Endodermal cell (in vitro differentiated cells): ENCODE results near the gene TMEM185B. TPM values are rescaled to one million over a fixed set of nuclear protein-coding genes. Genes with fewer than 3 reads are reported as not detected.

Experiments
- DNase-seq: peaks from one replicate; pipeline ENCODE4 v3.0.0-alpha.2; 2017
- H3K27ac ChIP-seq: 2 replicates; pipeline ENCODE4 v1.5.1; 2013; ENCODE audit warnings: mild to moderate bottlenecking, low read depth, low read length, moderate library complexity
- H3K27me3 ChIP-seq: 2 replicates; pipeline ENCODE4 v1.6.1; 2013; ENCODE audit warnings: mild to moderate bottlenecking, low read length, moderate library complexity; ENCODE audit not compliant: insufficient read depth, control insufficient read depth, poor library complexity, severe bottlenecking
- H3K36me3 ChIP-seq: 2 replicates; pipeline ENCODE4 v1.7.0; 2013; ENCODE audit warnings: mild to moderate bottlenecking, low read length, moderate library complexity; ENCODE audit not compliant: control insufficient read depth, insufficient read depth
- H3K4me1 ChIP-seq: one replicate; pipeline ENCODE4 v1.7.0; 2013; ENCODE audit warnings: low read length; ENCODE audit not compliant: control insufficient read depth, insufficient read depth
- H3K4me3 ChIP-seq: 2 replicates; pipeline ENCODE4 v1.5.1; 2013; ENCODE audit warnings: mild to moderate bottlenecking, low read length, moderate library complexity
- H3K9ac ChIP-seq: 2 replicates; pipeline ENCODE4 v1.6.1; 2013; ENCODE audit warnings: mild to moderate bottlenecking, low read length, moderate library complexity; ENCODE audit not compliant: poor library complexity, severe bottlenecking; ENCODE audit errors: extremely low read depth
- H3K9me3 ChIP-seq: 2 replicates; pipeline ENCODE4 v1.6.1; 2013; ENCODE audit warnings: mild to moderate bottlenecking, low read length, moderate library complexity; ENCODE audit not compliant: control insufficient read depth
- H3K27ac Mint-ChIP-seq: 2 replicates; pipeline ENCODE4 v1.8.0; 2020; ENCODE audit warnings: mixed read lengths
- H3K27me3 Mint-ChIP-seq: 2 replicates; pipeline ENCODE4 v1.8.0; 2021; ENCODE audit warnings: mild to moderate bottlenecking, mixed read lengths; ENCODE audit not compliant: insufficient read depth
- H3K36me3 Mint-ChIP-seq: 2 replicates; pipeline ENCODE4 v1.8.0; 2020; ENCODE audit warnings: low read depth, mixed read lengths
- H3K4me1 Mint-ChIP-seq: 2 replicates; pipeline ENCODE4 v1.8.0; 2020; ENCODE audit warnings: mixed read lengths
- H3K4me3 Mint-ChIP-seq: 2 replicates; pipeline ENCODE4 v1.8.0; 2020; ENCODE audit warnings: mild to moderate bottlenecking, moderate library complexity, mixed read lengths
- H3K9me3 Mint-ChIP-seq: 2 replicates; pipeline ENCODE4 v1.8.0; 2020; ENCODE audit warnings: mild to moderate bottlenecking, mixed read lengths
- WGBS, 2 experiments: methylation state at CpG; one replicate each; pipeline versions ENCODE4 v1.1.5 to v1.1.7; 2013; ENCODE audit warnings: missing lambda C conversion rate in 2 of 2, mixed read lengths in 1 of 2; ENCODE audit not compliant: insufficient coverage in 1 of 2, insufficient read length in 1 of 2; 5-methylcytosine and 5-hydroxymethylcytosine counted together
- total RNA-seq, 2 donors: library from RNA; stranded (reverse); fragmentation: NEBNext Ultra II Directional in 1 of 2; extraction: Animal tissue kit (Norgen Biotek cat#: 25700) in 1 of 2; gene quantifications; 2 replicates in 1 of 2; 3 replicates in 1 of 2; pipeline ENCODE4 v1.2.1, GENCODE V29; 2021
- TF ChIP-seq, protein P1 (sequence below): fragments of 200-600 bp; sonication (generic); conservative IDR thresholded peaks from 2 replicates; pipeline ENCODE4 v1.5.0; 2021; ENCODE audit warnings: antibody characterized with exemption, mild to moderate bottlenecking

The TMEM185B gene
- total RNA-seq, 2 donors from 2014 or later, result 19.5 to 22.9 TPM

DNA sequence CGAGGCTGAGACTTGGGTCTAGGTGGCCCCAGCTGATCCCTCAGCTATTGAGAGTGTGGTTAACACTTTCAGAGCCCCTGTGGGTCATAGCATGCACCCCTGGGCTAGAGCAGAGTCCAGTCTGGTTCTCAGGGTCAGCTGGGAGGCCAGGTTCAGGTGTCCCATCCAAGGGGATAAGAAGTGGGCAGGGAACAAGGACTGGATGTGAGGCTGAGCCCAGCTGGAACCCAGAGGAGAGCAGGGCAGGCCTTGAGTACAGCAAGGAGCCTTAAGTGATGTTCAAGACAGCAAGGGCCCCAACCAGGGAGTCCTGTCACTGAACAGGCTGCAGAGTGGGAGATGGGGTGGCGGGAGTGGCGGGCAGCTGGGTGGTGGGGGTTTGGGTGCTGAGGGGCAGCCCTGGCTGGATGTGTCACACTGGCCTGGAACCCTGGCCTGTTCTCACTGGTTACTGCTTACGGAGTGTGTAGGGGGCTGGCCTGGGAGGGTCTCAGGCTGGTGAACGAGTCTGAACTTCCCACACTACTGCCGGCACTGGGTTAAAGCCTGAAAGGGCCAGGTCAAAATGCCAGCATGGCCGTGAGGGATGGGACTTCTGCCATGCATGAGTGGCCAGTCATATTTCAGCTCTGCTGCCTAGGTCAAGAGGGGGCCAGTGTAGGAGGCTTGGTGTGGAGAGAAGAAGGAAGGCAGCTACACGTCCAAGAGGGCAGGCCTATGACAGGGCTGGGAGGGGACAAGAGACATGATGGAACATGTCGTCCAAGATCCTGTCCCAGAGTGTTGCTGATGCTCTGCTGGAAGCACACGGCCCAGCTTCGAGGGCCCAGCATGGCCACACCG is 13.6 kb downstream of the TMEM185B start:
- Histone ChIP-seq H3K4me1 (no peaks in the 10 kb centered on the region), H3K27ac (no peak overlapping the region), H3K27me3 (no peaks in the 10 kb centered on the region), H3K9ac (no peak overlapping the region), H3K4me3 (no peak overlapping the region), H3K9me3 (no peaks in the 10 kb centered on the region), H3K36me3 (no peaks in the 10 kb centered on the region)
- Mint-ChIP-seq H3K4me1 (peaks cover 3% of the 10 kb centered on the region), H3K27me3 (no peaks in the 10 kb centered on the region), H3K9me3 (no peaks in the 10 kb centered on the region), H3K36me3 (no peaks in the 10 kb centered on the region), H3K4me3 (no peak overlapping the region), H3K27ac (no peak overlapping the region)
- DNase-seq, result no peak
- TF ChIP-seq, protein P1, sequence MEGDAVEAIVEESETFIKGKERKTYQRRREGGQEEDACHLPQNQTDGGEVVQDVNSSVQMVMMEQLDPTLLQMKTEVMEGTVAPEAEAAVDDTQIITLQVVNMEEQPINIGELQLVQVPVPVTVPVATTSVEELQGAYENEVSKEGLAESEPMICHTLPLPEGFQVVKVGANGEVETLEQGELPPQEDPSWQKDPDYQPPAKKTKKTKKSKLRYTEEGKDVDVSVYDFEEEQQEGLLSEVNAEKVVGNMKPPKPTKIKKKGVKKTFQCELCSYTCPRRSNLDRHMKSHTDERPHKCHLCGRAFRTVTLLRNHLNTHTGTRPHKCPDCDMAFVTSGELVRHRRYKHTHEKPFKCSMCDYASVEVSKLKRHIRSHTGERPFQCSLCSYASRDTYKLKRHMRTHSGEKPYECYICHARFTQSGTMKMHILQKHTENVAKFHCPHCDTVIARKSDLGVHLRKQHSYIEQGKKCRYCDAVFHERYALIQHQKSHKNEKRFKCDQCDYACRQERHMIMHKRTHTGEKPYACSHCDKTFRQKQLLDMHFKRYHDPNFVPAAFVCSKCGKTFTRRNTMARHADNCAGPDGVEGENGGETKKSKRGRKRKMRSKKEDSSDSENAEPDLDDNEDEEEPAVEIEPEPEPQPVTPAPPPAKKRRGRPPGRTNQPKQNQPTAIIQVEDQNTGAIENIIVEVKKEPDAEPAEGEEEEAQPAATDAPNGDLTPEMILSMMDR, result no peak
- WGBS, 2 experiments, result 90 to 96% methylated on average over 10 to 12 of the region's 12 CpGs

DNA sequence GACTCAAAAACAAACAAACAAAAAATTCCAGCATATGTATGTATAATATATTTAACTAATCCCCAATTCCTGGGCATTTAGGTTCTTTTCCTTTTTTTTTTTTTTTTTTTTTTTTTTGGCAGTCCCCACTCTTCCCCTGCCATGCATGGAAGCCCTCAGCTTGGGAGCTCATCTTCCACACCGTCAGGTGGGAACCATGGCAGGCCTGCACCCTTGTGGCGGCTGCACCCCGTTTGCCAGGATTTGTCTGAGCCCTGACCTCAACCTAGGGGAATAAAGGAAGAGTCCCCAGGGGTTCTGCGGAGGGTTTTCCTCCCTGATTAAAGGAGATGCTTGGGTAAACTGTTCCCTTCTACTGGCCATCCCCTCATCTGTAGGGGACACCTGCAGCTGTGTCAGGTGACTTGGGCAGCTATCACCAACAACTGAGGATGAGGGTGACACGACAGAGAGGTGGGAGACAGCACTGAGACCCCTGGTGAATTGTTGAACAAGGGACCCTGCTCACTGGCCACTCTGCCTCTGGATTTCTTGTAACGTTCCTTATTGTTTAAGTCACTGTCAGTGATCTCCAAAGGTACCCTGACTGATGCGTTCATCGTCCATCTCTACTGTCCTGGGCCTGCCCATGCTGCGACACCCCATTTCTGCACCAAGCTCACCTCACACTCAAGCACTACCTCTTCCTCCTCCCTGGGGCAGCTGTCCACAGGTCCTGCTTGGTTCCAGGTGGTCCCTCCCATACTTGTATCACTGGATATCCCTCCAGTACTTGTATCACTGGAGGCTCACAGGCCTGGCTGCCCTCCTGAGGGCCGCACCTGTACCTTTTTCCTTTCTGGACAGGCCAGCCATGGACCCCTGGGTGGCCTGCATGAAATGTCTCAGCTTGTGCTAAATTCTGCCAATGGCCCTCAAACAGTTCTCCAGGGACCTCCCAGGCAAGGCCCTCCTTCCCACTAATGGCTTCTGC is 14.5 kb downstream of the TMEM185B start:
- Mint-ChIP-seq H3K4me3 (no peak overlapping the region), H3K27ac (no peak overlapping the region), H3K4me1 (peaks cover 3% of the 10 kb centered on the region), H3K9me3 (no peaks in the 10 kb centered on the region), H3K27me3 (no peaks in the 10 kb centered on the region), H3K36me3 (no peaks in the 10 kb centered on the region)
- 91 to 93% methylated on average over 3 to 10 of the region's 10 CpGs for WGBS, 2 experiments
- no peak for DNase-seq
- H3K4me3 ChIP-seq, result no peak overlapping the region
- H3K9ac ChIP-seq, result no peak overlapping the region
- no peaks in the 10 kb centered on the region for H3K27me3 ChIP-seq
- no peaks in the 10 kb centered on the region for H3K36me3 ChIP-seq
- no peaks in the 10 kb centered on the region for H3K9me3 ChIP-seq
- no peaks in the 10 kb centered on the region for H3K4me1 ChIP-seq
- H3K27ac ChIP-seq, result no peak overlapping the region
- TF ChIP-seq, protein P1, result no peak

DNA sequence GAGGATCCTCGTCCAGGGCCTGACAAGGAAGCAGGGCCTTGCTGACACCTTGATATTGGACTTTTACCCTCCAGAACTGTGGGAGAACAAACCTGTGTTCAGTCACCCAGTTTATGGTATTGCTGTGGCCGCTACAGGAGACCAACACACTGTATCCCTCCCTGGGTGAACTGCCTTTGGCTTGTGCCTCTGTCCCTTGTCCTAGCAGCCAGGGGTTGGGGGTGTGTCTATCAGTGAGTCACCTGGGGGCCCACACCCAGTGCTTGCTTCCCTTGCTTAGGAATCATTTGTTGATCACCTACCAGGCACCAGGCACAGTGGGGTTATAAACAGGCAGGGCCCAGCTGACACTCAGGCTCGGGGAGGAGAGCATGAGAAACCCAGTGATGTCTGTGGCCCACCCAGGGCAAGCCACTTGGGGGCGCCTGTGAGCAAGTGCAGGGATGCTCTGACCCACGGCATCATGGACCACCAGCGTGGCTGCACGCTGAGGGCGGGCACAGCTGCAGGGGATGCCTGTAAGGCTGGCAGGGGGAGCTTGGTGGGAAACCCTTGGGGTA is 17.1 kb downstream of the TMEM185B start:
- H3K36me3 ChIP-seq, result no peaks in the 10 kb centered on the region
- H3K36me3 Mint-ChIP-seq, result no peaks in the 10 kb centered on the region
- no peaks in the 10 kb centered on the region for H3K27me3 Mint-ChIP-seq
- H3K9ac ChIP-seq, result no peak overlapping the region
- peak; percentile 92 for DNase-seq
- H3K4me1 Mint-ChIP-seq, result peaks cover 3% of the 10 kb centered on the region
- H3K4me3 Mint-ChIP-seq, result no peak overlapping the region
- H3K4me1 ChIP-seq, result no peaks in the 10 kb centered on the region
- H3K9me3 ChIP-seq, result no peaks in the 10 kb centered on the region
- H3K27me3 ChIP-seq, result no peaks in the 10 kb centered on the region
- H3K27ac Mint-ChIP-seq, result no peak overlapping the region
- no peaks in the 10 kb centered on the region for H3K9me3 Mint-ChIP-seq
- H3K27ac ChIP-seq, result no peak overlapping the region
- WGBS, 2 experiments, result 61 to 67% methylated on average over 5 to 8 of the region's 8 CpGs
- TF ChIP-seq, protein P1, result peak; percentile 93
- no peak overlapping the region for H3K4me3 ChIP-seq
